NT2/D1 (cell line): Measurements from ENCODE around the gene TGOLN2.

ENCODE experiments used
- SUZ12 ChIP-seq: IDR thresholded peaks from 2 replicates; pipeline ENCODE4 v1.6.1; 2011; ENCODE audit not compliant: insufficient read length, insufficient read depth; ENCODE audit errors: extremely low read depth
- ZNF274 ChIP-seq: IDR thresholded peaks from 2 replicates; pipeline ENCODE4 v1.6.1; 2011; ENCODE audit warnings: mild to moderate bottlenecking, low read depth, low read length

DNA sequence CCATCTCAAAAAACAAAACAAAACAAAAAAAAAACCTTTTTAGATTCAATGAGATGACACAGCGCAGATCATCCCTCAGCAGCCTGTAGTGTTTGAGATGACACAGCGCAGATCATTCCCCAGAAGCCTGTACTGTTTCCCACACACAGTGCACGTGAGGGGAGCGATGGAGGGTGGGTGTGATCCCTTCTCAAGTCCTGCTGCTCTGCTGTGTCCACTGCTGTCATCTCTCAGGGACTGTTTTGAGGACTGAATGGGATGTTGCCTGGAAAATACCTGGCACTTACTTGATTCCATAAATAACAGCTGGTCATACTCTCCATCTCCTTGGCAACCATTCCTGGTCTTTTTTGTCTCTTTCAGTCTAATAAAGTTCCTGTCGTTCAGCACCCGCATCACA lies 25.7 kb downstream of the TGOLN2 start:
- no peak for TF ChIP-seq SUZ12
- no peak for TF ChIP-seq ZNF274
